Measurements from ENCODE around the gene CCDC34.

The CCDC34 gene, protein sequence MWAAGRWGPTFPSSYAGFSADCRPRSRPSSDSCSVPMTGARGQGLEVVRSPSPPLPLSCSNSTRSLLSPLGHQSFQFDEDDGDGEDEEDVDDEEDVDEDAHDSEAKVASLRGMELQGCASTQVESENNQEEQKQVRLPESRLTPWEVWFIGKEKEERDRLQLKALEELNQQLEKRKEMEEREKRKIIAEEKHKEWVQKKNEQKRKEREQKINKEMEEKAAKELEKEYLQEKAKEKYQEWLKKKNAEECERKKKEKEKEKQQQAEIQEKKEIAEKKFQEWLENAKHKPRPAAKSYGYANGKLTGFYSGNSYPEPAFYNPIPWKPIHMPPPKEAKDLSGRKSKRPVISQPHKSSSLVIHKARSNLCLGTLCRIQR

DNA sequence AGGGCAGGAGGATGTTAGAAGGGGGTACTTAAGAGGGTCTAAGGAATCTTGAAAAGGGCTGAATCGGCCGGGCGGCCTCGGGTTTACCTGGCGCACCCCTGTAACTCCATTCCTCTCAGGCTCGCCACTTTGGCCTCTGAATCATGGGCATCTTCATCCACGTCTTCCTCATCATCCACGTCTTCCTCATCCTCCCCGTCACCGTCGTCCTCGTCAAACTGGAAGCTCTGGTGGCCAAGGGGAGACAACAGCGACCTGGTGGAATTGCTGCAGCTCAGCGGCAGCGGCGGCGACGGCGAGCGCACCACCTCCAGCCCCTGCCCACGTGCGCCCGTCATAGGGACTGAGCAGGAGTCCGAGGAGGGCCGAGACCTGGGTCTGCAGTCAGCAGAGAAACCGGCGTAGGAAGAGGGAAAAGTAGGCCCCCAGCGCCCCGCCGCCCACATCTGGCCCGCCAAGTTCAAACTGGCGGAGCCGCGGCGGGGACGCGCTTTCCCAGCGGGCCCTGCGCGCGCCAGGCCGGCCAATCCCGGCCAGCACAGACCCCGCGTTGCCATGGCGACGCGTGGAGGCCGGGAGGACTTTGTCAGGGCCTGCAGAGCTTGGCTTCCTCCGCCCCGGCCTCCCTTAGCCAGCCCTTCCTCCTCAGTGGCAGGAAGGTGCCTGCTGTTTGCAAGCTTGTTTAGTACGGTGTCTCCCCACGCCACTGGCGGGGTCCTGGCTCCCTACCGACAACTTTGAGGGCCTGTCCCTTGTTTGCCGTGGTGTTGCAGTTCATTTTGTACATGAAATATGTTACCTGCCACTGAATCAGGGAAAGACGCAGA, at the start of gene CCDC34:
Gene CCDC34, minus strand, starts transcription at position 467 of the 827 bp plus-strand sequence. Its CDS starts 21 bp downstream, at position 446.
- peak; percentile 94 for DNase-seq

DNA sequence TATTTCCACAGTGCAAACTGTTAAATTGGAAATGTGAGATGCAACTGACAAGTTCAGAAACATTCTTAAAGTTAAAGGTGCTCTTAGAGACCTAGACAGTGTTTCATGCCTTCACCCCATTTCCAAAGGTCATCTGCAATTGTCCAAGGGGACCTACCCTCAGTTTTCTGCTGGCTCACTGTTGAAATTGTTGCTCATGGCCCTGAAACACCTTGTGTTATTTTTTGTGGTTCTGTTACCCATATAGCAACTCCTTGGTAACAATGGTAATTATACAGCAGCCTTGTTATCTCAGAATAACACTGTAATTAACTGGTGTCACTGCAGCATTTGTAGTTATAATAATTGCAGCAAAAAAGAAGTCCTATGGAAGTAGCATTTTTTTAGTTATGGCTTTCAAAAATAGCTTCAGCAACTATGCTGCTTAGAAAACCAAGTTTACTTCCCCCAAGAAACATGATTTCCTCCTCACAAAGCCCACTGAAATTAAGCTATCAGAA, 49.2 kb upstream of the CCDC34 start:
- no peak for DNase-seq

DNA sequence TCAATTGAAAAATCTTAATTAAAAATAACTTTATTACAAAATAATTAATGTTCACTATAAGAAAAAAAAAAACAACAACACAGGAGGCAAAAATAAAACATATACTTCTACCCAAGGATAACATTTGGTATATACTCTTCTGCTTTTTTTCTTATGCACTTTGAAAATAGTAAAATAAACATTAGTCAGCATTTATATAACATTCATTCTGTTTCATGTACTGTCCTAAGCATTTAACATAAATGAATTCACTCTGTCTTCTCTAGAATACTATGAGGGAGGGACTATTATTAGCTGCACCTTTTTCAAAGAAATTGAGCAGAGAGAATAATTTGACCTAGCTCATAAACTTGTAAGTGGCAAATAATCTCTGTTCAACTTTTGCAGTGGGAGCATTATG, 48.3 kb upstream of the CCDC34 start:
- no peak for DNase-seq

DNA sequence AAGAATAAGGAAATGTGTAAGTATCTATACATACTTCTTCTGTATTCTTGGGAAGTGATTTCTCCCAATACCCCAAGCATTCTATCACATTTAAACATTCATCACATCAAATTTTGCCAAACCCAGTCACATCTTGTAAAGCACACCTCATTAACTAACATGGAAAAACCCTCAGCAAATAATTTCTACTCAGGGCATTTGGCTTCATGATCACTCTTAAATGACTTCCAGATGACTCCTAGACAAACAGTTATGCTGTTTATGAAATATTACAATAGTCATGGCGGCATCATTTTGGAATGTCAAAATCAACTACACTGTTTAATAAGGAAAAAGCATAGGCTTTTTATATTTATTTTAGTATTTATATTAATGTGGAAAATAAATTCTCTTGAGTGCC, 47.3 kb upstream of the CCDC34 start:
- no peak for DNase-seq

DNA sequence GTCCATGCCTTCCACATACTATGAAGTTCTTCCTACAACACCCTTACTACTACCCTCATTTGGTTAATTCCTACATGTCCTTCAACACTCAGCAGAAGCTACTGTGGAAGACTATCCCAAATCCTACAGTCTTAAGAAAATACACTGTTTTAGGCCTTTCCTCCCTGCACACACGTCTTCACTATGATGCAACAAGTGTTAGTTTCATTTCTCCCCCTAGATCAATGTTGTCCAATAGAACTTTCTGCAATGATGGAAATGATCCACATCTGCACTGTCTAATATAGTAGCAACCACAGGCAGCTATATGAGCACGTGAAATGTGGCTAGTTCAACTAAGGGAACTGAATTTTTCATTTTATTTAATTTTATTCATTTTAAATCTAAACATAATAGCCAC, 46.7 kb upstream of the CCDC34 start:
- no peak for DNase-seq

DNA sequence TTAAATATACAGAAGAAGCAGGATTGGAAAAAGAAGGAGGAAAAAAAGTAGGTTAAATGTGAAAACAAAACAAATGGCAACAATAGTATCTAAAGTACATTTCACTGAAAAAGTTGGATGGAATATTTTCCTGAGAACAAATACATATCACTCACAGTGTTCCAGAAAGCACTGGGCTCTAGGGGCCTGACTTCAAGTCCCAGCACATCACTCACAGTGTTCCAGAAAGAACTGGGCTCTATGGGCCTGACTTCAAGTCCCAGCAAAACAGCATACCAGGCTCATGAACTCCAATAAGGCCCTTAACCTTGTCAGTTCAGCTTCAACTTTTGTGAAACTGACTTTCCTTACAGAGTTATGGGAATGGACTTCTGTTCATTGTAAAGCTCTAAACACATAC, 46.0 kb upstream of the CCDC34 start:
- no peak for DNase-seq

DNA sequence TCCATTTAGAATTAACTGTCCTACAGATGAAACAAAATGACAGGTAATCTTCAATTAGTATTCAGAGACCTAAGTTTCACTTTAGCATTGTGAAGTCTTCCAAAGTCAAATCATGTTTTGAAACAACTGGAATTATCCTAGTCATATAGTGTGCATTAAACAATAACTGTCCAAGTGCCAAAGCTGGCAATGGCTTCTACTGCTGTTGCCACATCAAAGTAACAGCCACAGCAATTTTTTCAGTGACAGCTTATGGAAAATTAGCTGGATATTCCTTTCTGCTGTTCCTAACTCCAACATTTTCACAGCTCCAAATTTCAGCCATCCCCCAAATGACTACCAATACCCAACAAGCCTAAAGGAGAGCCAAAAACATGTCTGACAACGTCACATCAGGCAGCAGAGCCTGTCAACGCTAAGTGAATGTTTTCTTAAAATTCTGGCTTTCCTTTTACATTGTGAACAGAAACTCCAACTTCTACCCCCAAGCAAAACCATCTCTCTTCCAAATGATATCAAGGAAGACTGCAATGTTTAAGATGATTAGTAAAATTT, 45.3 kb upstream of the CCDC34 start:
- no peak for DNase-seq

DNA sequence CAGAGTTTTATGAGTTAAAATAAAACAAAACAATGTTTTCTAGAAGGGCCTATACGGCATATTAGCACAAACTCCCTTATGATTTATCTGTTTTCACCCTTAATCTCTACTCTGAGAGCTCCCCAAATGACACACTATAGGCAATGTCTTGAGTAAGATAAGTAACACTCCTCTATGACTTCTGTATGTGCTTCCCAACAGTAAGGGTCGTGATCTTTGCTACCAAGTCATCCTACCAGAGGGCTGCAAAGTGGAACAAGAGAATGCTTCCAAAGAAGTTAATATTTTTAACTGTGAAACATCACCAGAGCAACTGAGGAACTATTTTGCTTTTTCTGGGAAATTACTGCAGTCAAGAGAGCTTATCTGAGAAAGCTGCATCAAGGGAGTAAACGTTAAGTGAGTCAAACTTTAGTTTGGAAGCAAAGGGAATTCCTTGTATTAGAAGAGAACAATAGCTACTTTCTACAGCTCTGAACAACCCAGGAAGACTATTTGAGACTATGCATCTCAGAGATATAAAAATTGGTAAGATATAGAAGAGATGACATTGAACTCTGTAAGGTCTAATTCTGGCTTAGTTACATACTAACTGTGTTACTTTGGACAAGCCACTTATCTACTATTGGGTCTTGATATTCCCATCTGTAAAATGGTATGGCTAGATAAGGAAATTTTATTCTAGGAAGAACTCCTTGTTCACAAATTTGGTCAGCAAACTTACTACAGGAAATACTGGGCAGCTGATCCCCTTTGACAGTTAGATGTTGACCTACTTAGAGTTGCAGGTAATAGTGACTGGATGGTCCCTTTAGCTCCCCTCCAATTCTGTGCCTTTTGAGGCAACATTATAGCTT, 43.7 kb upstream of the CCDC34 start:
- no peak for DNase-seq

GRCh38 chr11:27405134-27405533, 42.1 kb upstream of the CCDC34 start:
- DNase-seq: no peak

- no peak for DNase-seq
Observed at GRCh38 chr11:27404427-27404826, 41.4 kb upstream of the CCDC34 start.

- DNase-seq: no peak
Observed at GRCh38 chr11:27403195-27403594, 40.2 kb upstream of the CCDC34 start.

GRCh38 chr11:27402450-27402849, 39.4 kb upstream of the CCDC34 start:
- no peak for DNase-seq

GRCh38 chr11:27401833-27402316, 38.9 kb upstream of the CCDC34 start:
- DNase-seq: no peak

GRCh38 chr11:27401280-27401832, 38.3 kb upstream of the CCDC34 start:
- no peak for DNase-seq

- no peak for DNase-seq
Observed at GRCh38 chr11:27398400-27398770, 35.4 kb upstream of the CCDC34 start.

- DNase-seq: no peak
Observed at GRCh38 chr11:27397624-27398399, 34.8 kb upstream of the CCDC34 start.

DNA sequence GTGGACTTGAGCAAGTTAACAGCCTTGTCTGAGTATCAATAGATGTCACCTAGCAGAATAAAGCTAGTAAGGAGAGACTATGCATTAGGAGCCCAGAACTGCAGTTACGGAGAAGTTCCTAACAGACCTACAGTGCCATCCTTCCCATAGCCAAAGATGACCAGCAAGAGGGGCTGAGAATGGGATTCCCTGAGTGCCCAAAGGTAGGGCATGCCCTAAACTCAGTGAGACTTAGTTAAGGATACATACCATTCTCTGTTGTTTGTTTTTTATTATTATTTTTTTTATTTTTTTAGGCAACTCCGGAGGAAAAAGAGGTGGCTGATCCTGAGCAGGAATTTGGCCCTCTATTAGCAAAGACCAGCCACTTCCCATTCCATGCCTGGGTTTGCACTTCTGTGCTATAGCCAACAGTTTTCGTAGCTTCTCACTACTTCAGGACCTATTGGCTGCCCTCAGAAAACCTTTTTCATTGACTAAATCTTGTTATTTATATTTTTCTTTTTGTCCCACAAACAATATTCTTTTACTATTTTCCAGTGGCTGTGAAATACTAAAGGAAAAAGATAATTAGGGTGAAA, 33.3 kb upstream of the CCDC34 start:
- DNase-seq: no peak

DNA sequence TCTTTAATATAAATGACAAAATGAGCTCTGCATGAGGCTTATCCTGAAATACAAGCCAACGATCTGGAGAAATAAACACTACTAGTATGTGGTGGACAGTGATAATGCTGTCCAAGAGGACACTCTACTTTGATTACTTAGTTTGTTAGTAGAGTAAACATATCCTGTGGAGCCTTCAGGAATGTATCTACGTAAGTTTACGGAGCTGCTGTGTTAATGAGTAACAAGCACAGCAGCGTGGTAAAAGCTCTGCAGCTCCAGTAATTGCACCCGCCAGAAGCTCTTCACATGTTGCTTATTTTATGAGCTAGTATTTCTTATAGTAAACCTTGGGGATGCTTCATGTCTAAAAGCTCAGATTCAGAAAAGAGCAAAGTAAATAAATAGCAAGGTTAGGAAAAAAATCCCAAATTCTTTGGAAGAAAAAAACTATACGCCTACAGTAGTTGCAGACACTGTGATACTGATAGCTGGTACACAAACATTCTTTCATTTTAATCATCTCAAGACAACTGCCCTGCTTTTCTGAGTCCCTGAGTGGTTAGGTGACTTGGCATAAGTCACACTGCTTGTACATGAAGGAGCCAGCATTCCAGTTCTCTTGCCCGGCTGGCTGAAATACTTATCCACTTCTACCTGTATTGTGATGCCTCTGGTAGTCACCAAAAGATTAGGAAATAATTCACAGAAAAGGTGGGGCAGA, 32.7 kb upstream of the CCDC34 start:
- no peak for DNase-seq

DNA sequence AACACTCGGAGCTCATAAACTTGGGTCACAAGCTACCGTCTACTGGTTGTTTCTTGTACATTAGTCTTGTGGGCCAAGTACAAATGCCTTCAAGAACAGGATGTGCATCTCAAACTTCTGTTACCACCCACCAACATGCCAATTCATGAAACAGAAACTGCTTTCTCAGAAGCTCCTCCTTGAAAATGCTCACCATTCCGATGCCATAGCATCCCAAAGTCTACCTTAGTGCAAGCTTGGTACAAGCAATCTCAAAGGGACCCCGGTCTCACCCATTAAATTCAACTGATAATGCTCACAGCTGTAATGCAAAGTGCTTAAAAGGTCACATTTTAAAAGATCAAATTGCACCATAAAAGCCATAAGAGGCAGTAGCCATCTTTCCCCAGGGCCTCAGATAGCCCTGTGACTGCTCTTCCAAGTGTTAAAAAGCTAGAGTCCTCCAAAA, 31.8 kb upstream of the CCDC34 start:
- no peak for DNase-seq

Measured in NCI-H1105 treated with DMSO at 0.1 percent for 48 hours (cell line).